Stimulated activated CD8-positive, alpha-beta memory T cell treated with anti-CD3 and anti-CD28 coated beads, Interleukin-15, amount 100 ng/mL, for 48 hours (primary cell): Measurements from ENCODE around the gene ABLIM3.

Experiments used
- DNase-seq, 2 donors: peaks; one replicate each; pipeline ENCODE4 v3.0.0-alpha.2; 2020; ENCODE audit warnings: low read depth in 2 of 2

The ABLIM3 gene

GRCh38 chr5:149280802-149281201, 139.5 kb downstream of the ABLIM3 start:
- no peak for DNase-seq

- DNase-seq: no peak
These were observed 141.0 kb downstream of the ABLIM3 start for GRCh38 chr5:149282027-149282965.

GRCh38 chr5:149282966-149283332, 141.7 kb downstream of the ABLIM3 start:
- no peak for DNase-seq

GRCh38 chr5:149283626-149284480, 142.6 kb downstream of the ABLIM3 start:
- DNase-seq: no peak

GRCh38 chr5:149284501-149284900, 143.2 kb downstream of the ABLIM3 start:
- no peak for DNase-seq

GRCh38 chr5:149285153-149285552, 143.9 kb downstream of the ABLIM3 start:
- no peak for DNase-seq

GRCh38 chr5:149288436-149288835, 147.1 kb downstream of the ABLIM3 start:
- DNase-seq: no peak

- DNase-seq: no peak
These were observed 148.0 kb downstream of the ABLIM3 start for GRCh38 chr5:149289301-149289700.

GRCh38 chr5:149294872-149295829, 153.9 kb downstream of the ABLIM3 start:
- DNase-seq: no peak

- DNase-seq: no peak
These were observed 156.2 kb downstream of the ABLIM3 start for GRCh38 chr5:149297340-149298025.

- DNase-seq: no peak
These were observed 156.9 kb downstream of the ABLIM3 start for GRCh38 chr5:149298163-149298562.

- no peak for DNase-seq
These were observed 157.6 kb downstream of the ABLIM3 start for GRCh38 chr5:149298842-149299404.

- no peak for DNase-seq
These were observed 158.3 kb downstream of the ABLIM3 start for GRCh38 chr5:149299451-149300054.

GRCh38 chr5:149300441-149300840, 159.1 kb downstream of the ABLIM3 start:
- no peak for DNase-seq

- DNase-seq: no peak
These were observed 159.9 kb downstream of the ABLIM3 start for GRCh38 chr5:149301049-149301743.

GRCh38 chr5:149301744-149302380, 160.6 kb downstream of the ABLIM3 start:
- no peak for DNase-seq

- no peak for DNase-seq
These were observed 161.3 kb downstream of the ABLIM3 start for GRCh38 chr5:149302641-149303040.

GRCh38 chr5:149303210-149303609, 161.9 kb downstream of the ABLIM3 start:
- no peak for DNase-seq
